Thyroid gland (tissue), 4 donors: ENCODE data around the gene INTS7.

Experiments
- CTCF ChIP-seq, 6 experiments: fragments of 200-600 bp in 3 of 6; fragments of 450-650 bp in 3 of 6; sonication (generic) in 3 of 6; IDR thresholded peaks; one replicate each; pipeline ENCODE4 v1.5.1; 2016 to 2019; ENCODE audit warnings: antibody characterized with exemption in 6 of 6, mild to moderate bottlenecking in 2 of 6, inconsistent platforms in 1 of 6, moderate library complexity in 1 of 6
- POLR2A ChIP-seq, 2 donors: fragments of 450-650 bp; IDR thresholded peaks; one replicate each; pipeline ENCODE4 v1.6.1; 2017; ENCODE audit warnings: antibody characterized with exemption in 2 of 2, mild to moderate bottlenecking in 2 of 2, moderate library complexity in 1 of 2

DNA sequence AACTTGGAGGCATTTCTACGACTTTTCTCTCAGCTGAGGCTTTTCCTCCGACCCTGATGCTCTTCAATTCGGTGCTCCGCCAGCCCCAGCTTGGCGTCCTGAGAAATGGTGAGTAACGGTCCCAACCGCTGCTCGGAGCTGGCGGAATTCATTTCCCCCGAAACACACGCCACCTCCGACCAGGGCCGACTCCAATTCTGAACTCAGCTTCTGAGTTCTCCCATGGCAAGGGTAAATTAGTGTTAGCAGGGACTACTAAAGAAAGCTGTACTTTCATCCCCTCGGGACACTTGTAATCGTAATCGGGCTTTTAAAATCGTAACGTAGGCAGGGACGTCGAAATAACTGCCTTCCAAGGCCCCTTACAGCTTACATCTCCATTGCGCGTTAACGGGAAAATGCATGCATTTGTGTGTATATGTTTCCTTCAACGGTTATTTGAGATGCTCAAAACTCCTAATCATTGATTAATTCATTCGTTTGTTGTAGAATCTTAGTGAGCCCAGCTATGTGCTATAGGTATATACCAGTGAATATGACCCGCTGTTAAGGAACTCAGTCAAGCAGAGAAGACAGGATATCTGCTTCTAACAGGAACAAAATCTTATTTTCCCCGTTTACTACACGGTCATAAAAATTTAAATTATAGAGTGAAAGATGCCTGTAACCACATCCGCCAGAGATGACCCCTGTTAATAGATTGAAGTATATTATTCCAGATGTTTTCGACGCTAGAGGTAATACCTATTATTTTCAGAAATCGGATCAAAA lies 663 bp upstream of the INTS7 start:
- TF ChIP-seq CTCF (IDR thresholded peaks at IDR 0.05), result no peak
- no peak for TF ChIP-seq POLR2A (IDR thresholded peaks at IDR 0.05)
